HG02798 (cell line): Measurements from ENCODE around the gene MPZL2.

ENCODE experiments used
- ATAC-seq: cut with Tn5 transposase; IDR thresholded peaks from one replicate; pipeline ENCODE4 v1.9.1; 2021; ENCODE audit warnings: mild to moderate bottlenecking; ENCODE audit not compliant: unreplicated experiment, poor library complexity

The MPZL2 gene

DNA sequence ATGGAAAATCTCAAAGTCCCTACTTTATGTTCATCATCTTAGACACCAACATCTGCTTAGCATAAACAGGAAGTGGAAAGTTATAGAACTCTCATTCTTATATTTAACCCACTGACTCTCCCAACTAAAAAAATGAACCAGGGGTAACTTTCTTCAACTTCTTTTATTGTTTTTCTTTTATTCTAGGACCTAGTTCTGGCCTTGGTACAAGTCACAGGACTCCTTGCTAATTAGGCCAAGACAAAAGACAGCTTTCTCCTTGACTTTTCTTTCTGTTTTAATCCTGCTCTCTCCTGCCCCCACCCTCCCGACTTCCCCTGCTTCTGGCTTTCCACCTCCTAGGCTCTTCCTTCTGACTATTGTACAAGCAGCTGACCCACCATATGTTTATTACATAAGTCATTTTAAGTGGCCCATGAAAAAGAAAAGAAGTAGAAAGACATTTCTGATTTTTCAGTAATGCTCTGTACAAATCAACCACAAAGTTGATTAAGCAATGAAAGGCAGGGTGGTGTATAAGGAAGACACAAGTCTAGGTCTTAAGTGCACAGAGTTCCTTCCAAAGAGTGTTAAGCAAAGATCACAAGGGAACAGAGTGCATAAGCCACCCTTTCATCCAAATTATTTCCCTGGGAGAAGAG is 57.6 kb downstream of the MPZL2 start:
- ATAC-seq = no peak

DNA sequence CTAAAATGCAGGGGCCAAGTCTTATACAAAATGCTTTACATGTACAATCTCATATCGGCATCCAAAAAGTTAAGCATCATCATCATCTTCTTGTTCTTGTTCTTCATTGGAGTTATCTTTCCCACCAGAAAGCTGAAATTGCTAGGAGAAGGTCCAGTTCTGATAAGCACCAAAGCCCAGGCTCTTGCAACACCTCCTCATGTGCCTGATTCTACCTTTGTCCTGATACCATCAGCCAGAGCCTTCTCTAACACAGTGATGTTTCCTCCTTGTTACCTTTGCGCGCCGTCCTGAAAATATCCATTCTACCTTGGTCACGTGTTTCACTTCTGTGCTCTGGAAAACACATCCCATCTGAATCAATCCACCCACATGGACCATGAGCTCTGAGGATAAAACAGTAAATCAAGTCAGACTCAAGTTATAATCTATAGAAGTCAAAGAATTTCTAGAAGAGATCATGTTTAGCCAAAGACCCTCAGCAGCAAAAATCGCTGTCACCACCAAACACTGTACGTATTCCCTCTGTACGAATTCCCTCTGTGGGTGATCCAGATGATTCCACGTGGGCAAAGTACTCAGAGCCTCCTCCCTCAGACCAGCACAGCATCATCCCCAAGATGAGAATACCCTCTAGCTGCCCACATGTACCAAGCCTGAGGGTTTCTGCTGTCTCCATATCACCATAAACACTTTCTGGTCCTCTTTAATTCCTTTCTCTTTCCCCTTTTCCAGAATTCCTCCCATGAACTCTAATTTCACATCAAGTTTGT is 58.3 kb downstream of the MPZL2 start:
- ATAC-seq = no peak
